Upper lobe of left lung (tissue), 6 donors: ENCODE measurements around the gene STARD9. TPM values are rescaled to one million over a fixed set of nuclear protein-coding genes. Genes with fewer than 3 reads are reported as not detected.
A peak's percentile ranks its signal among the peaks of the same experiment; 100 is the strongest.

Experiments
- ATAC-seq, 2 donors: fragments of 200-7000 bp; cut with Tn5 transposase; one replicate each; pipeline ENCODE4 v1.9.1; 2022; ENCODE audit warnings: mild to moderate bottlenecking in 2 of 2, moderate library complexity in 2 of 2; ENCODE audit not compliant: low FRiP score in 2 of 2
- DNase-seq, 2 donors: peaks; one replicate each; pipeline ENCODE4 v3.0.0-alpha.2; 2019 to 2020
- H3K27ac ChIP-seq, 4 donors: fragments of 200-600 bp; sonication (generic); one replicate each; pipeline ENCODE4 v1.5.1; 2016 to 2019
- H3K27me3 ChIP-seq, 4 donors: fragments of 200-600 bp; sonication (generic); one replicate each; pipeline ENCODE4 v1.5.1; 2017 to 2019
- H3K36me3 ChIP-seq, 4 donors: fragments of 200-600 bp; sonication (generic); one replicate each; pipeline ENCODE4 v1.5.1; 2016 to 2019
- H3K4me1 ChIP-seq, 4 donors: fragments of 200-600 bp; sonication (generic); one replicate each; pipeline ENCODE4 v1.5.1; 2018 to 2019
- H3K4me3 ChIP-seq, 4 donors: fragments of 200-600 bp; sonication (generic); one replicate each; pipeline ENCODE4 v1.5.1; 2017 to 2019; ENCODE audit warnings: mild to moderate bottlenecking in 2 of 4, moderate library complexity in 1 of 4
- H3K9me3 ChIP-seq, 4 donors: fragments of 200-600 bp; sonication (generic); one replicate each; pipeline ENCODE4 v1.5.1; 2018 to 2019
- CTCF ChIP-seq, 6 experiments: fragments of 450-650 bp in 4 of 6; fragments of 200-600 bp in 2 of 6; sonication (generic) in 2 of 6; IDR thresholded peaks; one replicate each; pipeline ENCODE4 v1.5.1; 2016 to 2019; ENCODE audit warnings: antibody characterized with exemption in 6 of 6
- EP300 ChIP-seq, 4 donors: sonication (generic); formaldehyde crosslinking; IDR thresholded peaks; one replicate each; pipeline ENCODE4 v1.5.1; 2017; ENCODE audit warnings: antibody characterized with exemption in 4 of 4, control low read depth in 2 of 4
- POLR2A ChIP-seq, 4 donors: fragments of 450-650 bp; IDR thresholded peaks; one replicate each; pipeline ENCODE4 v1.5.1; 2016 to 2017; ENCODE audit warnings: antibody characterized with exemption in 4 of 4, mild to moderate bottlenecking in 2 of 4
- POLR2AphosphoS5 ChIP-seq, 2 donors: sonication (generic); formaldehyde crosslinking; IDR thresholded peaks; one replicate each; pipeline ENCODE4 v1.5.1; 2017; ENCODE audit warnings: antibody characterized with exemption in 2 of 2
- WGBS, 2 donors: methylation state at CpG; one replicate each; pipeline ENCODE4 v1.1.5; 2017 to 2018; 5-methylcytosine and 5-hydroxymethylcytosine counted together
- total RNA-seq, 6 donors: library from RNA; depleted of rRNA in 4 of 6; stranded (reverse); fragments of >200 nt in 4 of 6; gene quantifications; one replicate each; pipeline versions ENCODE4 v1.1.0 to v1.2.1, GENCODE V29; 2016 to 2021
- donor health status: DM: no; HTN: no; CAD: no; lungs with moderate emphysema.
- donor health status: DM: no; HTN: yes; CAD: no; lungs with severe emphysema.

The STARD9 gene
- total RNA-seq, 6 donors from 2014 or later = 14.6 to 141 (median 28.8) TPM

- Histone ChIP-seq H3K27me3 (no peaks in the 10 kb centered on the region), H3K4me3 (no peak overlapping the region), H3K36me3 (peaks cover 0 to 4% (median 0%) of the 10 kb centered on the region in 4 donors), H3K4me1 (peaks cover 0 to 11% (median 3%) of the 10 kb centered on the region in 4 donors), H3K9me3 (no peaks in the 10 kb centered on the region), H3K27ac (peak overlapping the region in 1 of 4 donors; percentile 8)
- DNase-seq = no peak
- no peak for ATAC-seq
- WGBS, 2 donors = 59 to 71% methylated on average over 2 of the region's 2 CpGs
- TF ChIP-seq EP300 (IDR thresholded peaks at IDR 0.05) (no peak), POLR2AphosphoS5 (IDR thresholded peaks at IDR 0.05) (no peak)
Observed at GRCh38 chr15:42707068-42707467, 131.7 kb downstream of the STARD9 start.

- H3K4me1 ChIP-seq = peaks cover 0 to 11% (median 3%) of the 10 kb centered on the region in 4 donors
- H3K27ac ChIP-seq = peak overlapping the region in 1 of 4 donors; percentile 19
- no peaks in the 10 kb centered on the region for H3K27me3 ChIP-seq
- DNase-seq (no peak), ATAC-seq (no peak)
- no peaks in the 10 kb centered on the region for H3K9me3 ChIP-seq
- WGBS, 2 donors = 68 to 77% methylated on average over 3 of the region's 3 CpGs
- H3K36me3 ChIP-seq = peaks cover 0 to 4% (median 0%) of the 10 kb centered on the region in 4 donors
- no peak for TF ChIP-seq POLR2AphosphoS5 (IDR thresholded peaks at IDR 0.05)
- TF ChIP-seq EP300 (IDR thresholded peaks at IDR 0.05) = no peak
- no peak for TF ChIP-seq CTCF (IDR thresholded peaks at IDR 0.05)
- TF ChIP-seq POLR2A (IDR thresholded peaks at IDR 0.05) = no peak
- no peak overlapping the region for H3K4me3 ChIP-seq
Observed at GRCh38 chr15:42707873-42708544, 132.6 kb downstream of the STARD9 start.

- H3K27ac ChIP-seq = no peak overlapping the region
- peaks cover 0 to 4% (median 0%) of the 10 kb centered on the region in 4 donors for H3K36me3 ChIP-seq
- H3K27me3 ChIP-seq = no peaks in the 10 kb centered on the region
Observed at GRCh38 chr15:42710662-42711061, 135.3 kb downstream of the STARD9 start.

GRCh38 chr15:42711746-42712145 is 136.3 kb downstream of the STARD9 start:
- no peak for DNase-seq
- Histone ChIP-seq H3K4me3 (no peak overlapping the region), H3K27me3 (no peaks in the 10 kb centered on the region), H3K9me3 (no peaks in the 10 kb centered on the region), H3K4me1 (peaks cover 5 to 17% (median 11%) of the 10 kb centered on the region in 4 donors), H3K27ac (no peak overlapping the region), H3K36me3 (peaks cover 0 to 4% (median 0%) of the 10 kb centered on the region in 4 donors)
- WGBS, 2 donors = 93 to 95% methylated on average over 3 of the region's 3 CpGs
- ATAC-seq = no peak
- TF ChIP-seq POLR2AphosphoS5 (IDR thresholded peaks at IDR 0.05) (no peak), EP300 (IDR thresholded peaks at IDR 0.05) (no peak), CTCF (IDR thresholded peaks at IDR 0.05) (no peak), POLR2A (IDR thresholded peaks at IDR 0.05) (no peak)

More at GRCh38 chr15:42710662-42711061, 135.3 kb downstream of the STARD9 start:
- peaks cover 5 to 17% (median 11%) of the 10 kb centered on the region in 4 donors for H3K4me1 ChIP-seq
- H3K9me3 ChIP-seq = no peaks in the 10 kb centered on the region
- DNase-seq = peak in 1 of 2 donors; percentile 20
- TF ChIP-seq EP300 (IDR thresholded peaks at IDR 0.05) = no peak
- no peak for TF ChIP-seq CTCF (IDR thresholded peaks at IDR 0.05)
- TF ChIP-seq POLR2AphosphoS5 (IDR thresholded peaks at IDR 0.05) = no peak
- no peak for TF ChIP-seq POLR2A (IDR thresholded peaks at IDR 0.05)
- WGBS, 2 donors = 85 to 93% methylated on average over 2 of the region's 2 CpGs
- H3K4me3 ChIP-seq = no peak overlapping the region
- ATAC-seq = no peak

GRCh38 chr15:42712584-42712983 is 137.2 kb downstream of the STARD9 start:
- H3K27me3 ChIP-seq = no peaks in the 10 kb centered on the region
- WGBS, 2 donors = 94 to 96% methylated on average over 4 of the region's 4 CpGs
- no peak overlapping the region for H3K27ac ChIP-seq
- H3K4me3 ChIP-seq = no peak overlapping the region
- H3K9me3 ChIP-seq = no peaks in the 10 kb centered on the region
- TF ChIP-seq EP300 (IDR thresholded peaks at IDR 0.05) = no peak
- no peak for TF ChIP-seq POLR2A (IDR thresholded peaks at IDR 0.05)
- no peak for TF ChIP-seq POLR2AphosphoS5 (IDR thresholded peaks at IDR 0.05)
- TF ChIP-seq CTCF (IDR thresholded peaks at IDR 0.05) = no peak
- DNase-seq (peak in 1 of 2 donors; percentile 8), ATAC-seq (no peak)
- peaks cover 5 to 11% (median 9%) of the 10 kb centered on the region in 4 donors for H3K4me1 ChIP-seq
- H3K36me3 ChIP-seq = peaks cover 0 to 7% (median under 1%) of the 10 kb centered on the region in 4 donors
